ENCODE measurements around the gene LURAP1L.

The LURAP1L gene, protein sequence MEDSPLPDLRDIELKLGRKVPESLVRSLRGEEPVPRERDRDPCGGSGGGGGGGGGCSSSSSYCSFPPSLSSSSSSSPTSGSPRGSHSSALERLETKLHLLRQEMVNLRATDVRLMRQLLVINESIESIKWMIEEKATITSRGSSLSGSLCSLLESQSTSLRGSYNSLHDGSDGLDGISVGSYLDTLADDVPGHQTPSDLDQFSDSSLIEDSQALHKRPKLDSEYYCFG

DNA sequence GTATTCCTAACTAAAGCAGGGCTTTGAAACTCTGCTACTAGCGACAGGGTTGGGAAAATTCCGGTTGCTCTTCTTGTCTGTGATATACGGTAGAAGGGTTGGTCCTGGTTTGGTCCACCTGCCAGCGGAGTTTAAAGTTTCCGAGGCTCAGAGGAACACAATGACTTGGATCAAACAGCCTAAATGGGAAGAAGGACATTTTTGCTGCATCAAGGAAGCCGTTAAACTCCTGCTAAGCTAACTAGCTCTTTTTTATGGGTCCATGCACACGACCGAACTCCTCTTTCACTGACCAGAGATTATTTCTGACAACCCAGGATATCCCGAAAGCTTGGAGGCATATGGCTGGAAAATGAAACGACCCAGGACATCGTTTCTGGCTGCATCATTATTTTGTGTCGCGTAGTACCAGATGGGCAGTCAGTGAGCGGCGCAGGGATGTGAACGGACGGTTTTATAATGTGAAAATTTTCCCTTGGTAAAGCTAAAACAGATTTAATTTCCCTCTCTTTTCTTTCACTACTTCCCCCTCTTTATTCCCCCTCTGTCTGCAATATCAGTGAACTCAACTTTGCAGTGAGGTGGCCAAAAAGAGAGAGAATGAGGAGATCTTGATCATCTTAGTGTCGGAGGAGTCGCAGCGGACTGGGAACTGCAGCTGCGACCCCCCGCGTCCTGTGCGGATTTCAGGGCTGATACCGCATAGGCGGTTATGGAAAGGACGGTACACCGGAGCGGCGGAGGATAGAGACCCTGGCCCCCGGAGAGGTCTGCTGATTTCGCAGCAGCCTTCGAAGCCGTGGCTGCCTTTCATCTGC, at the start of gene LURAP1L:
TSS of gene LURAP1L (plus strand) at position 160 of the 818 bp plus-strand sequence. CDS start 696 bp downstream, outside the sequence.
- peak; percentile 76 for DNase-seq (ENCODE audit: low spot score)

DNA sequence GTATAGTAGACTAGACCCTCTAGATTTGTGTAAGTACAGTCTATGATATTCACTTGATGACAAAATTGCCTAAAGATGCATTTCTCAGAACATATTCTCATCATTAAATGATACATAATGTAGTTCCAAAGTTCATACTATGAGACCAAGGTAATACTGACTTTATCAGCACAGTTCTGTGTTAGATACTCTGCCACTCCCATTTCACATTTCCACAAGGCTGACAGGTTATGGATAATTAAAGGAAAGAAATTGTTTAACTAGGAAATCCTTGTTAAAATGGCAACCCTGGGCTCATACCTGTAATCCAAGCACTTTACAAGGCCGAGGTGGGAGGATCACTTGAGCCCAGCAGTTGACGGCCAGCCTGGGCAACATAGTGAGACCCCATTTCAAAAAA, 48.0 kb upstream of the LURAP1L start:
- no peak for DNase-seq (ENCODE audit: low spot score)

DNA sequence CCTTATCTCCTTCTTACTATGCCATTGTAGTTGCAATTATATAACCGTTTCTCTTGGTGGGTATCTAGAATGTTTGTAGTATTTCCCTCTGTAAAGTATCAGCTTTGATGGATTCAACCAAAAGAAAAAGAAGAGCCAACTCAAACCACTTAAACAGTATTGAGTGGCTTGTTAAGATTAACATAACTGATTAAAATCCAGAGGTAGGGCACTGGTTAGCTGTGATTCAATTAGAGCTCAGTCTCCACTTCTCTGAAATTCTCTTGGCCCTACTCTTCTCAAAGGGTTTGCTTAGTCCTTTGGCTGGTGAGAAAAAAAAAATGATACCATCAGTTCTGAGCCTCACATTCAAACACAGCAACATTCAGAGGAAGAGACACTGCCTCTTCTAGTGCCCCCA, 44.6 kb upstream of the LURAP1L start:
- no peak for DNase-seq (ENCODE audit: low spot score)

DNA sequence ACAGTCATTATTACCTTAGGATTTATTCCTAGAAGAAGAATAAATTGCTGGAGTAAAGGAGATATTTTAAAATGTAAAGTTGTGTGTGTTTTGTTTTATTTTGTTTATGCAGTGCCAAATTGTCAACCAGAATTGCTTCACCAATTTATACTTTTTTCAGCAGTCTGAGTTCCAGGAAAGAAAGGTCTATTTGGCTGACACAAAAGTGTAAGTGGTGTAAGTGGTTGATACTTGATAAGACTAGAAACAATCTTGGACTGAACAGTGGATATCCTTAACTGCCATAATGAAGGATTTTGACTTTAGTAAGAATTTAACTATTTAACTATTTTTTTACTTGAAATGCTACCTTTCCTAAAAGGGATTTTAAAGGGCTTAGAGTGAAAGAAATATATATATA, 43.9 kb upstream of the LURAP1L start:
- DNase-seq (ENCODE audit: low spot score), result no peak

DNA sequence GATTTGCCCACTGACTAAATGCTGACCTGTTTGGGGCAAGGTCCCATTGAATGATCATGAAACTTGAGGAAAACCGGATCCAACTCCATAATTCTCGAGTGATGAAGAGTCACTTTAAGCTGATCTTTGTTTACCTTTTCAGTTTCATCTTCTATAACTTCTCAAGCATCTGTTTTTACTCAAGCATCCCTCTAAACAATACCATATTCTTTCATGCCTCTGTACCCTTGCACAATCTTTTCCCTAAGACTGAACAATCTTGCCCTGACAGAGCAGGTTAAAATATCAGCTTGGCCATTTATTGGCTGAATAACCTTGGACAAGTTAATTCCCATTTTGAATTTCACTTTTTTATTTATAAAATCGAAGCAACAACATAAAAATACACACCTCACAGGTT, 41.8 kb upstream of the LURAP1L start:
- no peak for DNase-seq (ENCODE audit: low spot score)

DNA sequence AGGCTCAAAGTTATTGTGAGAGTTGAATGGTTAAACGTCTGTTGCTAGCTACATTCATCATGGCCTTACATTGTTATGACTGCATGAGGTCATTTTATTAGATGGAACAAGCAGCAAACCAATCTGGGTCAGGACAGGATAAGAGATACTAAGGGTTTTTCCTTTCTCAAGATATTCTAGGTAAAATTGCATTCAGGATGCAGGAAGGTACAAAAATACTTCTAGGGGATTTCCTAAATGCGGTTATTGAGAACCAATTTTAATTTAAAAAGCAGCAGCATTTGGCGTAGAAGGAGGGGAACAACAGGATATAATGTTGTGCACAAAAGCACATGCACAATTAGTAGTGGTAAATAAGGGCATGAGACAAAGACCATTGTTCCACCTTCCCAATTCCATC, 39.2 kb upstream of the LURAP1L start:
- no peak for DNase-seq (ENCODE audit: low spot score)

DNA sequence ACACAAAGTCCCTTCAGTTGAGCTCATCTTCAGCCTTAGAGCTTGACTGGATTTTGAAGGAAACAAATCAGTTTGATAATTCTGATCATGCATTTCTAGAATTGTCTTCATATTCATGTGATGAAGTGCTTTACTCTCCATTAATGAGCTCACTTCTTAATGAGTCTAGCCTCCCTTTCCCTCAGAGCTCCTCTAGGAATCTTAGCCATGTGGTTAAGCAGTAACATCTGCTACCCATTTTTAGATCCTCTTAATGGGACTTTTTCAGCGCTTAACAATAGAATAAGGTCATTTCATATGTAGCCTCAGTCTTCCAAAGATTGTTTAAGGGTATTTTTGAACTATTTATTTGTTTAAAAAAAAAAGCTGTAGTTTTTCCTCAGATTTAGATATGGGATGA, 36.9 kb upstream of the LURAP1L start:
- no peak for DNase-seq (ENCODE audit: low spot score)

DNA sequence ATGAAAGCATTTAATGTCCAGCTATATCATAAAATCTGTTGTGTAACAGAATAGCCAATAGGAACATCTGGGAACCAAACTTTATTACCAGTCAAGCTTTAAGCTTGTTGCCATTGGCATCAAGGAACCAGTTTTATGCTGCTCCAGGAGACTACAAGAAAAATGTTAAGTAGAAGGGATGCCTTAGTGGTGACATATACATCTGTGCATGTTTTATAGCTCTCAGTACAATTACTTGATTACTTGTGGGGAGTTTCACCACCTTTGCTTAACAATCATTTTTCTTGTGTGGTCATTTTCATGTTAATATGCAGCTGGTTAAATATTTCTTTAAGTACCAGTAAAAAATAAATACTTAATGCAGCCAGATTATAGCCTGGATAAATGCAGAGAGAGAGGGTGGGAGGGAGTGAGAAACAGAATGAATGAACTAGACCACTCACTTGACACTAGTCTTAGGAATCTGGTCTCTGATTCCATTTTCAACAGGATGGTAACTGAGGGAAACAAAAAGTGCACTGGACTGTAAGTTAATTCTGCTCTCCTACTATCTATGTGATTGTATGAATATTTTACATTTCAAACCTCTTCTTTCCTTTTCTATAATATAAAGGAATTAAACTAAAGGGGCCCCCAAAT, 35.7 kb upstream of the LURAP1L start:
- DNase-seq (ENCODE audit: low spot score), result no peak

DNA sequence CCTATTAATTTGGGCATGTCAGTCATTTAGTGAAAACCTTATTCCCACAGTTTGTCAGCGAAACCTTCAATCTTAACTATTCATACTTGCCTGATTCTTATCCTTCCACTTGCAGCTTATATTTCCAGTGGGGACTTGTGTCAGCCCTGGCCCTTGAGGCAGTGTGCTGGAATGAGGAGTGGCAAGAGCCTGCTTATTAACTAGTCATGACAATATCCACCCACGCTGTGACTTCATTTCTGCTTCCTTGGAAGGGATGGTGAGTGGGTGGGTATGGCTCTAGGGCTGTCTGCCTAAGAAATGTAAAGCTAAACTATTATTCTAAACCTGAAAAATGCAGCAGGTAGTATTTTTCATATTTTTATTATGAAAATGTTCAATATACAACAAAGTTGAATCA, 34.0 kb upstream of the LURAP1L start:
- DNase-seq (ENCODE audit: low spot score), result no peak

DNA sequence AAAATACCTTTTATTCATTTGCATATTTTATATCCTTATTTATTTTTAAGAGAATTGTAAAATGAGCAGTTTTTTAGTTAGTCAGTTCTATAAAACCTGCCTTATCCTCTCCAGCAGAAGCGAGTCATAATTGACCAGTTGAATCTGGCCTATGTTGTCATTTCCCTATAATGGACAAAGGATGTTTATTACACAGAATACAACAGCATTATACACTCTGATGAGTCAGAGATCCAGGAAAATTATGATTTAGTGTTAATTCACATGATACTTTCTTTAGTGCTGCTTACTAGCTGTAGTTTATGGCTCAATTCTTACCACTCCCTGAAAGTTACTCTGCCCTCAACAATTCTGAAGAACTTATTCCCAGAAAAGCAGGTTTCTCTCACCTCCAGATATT, 26.8 kb upstream of the LURAP1L start:
- peak; percentile 27 for DNase-seq (ENCODE audit: low spot score)

DNA sequence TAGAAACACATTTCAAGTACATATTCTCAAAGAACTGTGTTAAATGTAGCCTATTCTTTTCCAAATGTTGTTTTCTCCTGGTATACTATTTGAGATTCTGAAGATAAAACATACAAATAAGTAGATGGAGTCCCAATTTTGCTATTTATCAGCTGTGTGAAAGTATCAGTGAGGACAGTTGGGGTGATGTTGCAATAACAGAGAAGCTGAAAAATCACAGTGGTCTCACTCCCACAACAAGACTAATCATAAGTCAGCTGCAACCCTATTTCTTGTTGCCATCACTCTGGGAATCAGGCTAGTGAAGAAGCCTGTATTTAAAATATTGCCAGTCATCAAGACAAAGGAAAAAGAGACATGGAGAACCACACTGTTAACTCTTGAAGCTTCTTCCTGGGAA, 25.9 kb upstream of the LURAP1L start:
- no peak for DNase-seq (ENCODE audit: low spot score)

DNA sequence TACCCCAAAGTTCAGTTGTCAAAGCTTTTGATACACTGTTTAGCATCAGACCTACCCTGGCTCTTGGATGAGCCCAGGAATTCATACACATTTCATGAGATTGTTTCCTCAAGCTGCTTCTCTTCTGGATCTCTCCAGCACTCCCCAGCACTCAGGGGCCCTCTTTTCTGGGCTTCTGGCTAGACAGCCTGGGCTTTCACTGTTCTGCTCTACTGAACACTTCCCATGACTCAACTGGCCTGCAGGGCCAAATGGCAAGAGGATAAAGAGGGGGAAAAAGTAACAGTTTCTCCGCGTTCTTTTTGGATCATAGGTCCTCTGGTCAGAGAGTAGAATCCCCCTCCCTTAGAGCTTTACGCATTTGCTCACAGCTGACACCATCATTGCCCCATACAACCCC, 20.9 kb upstream of the LURAP1L start:
- DNase-seq (ENCODE audit: low spot score), result no peak

DNA sequence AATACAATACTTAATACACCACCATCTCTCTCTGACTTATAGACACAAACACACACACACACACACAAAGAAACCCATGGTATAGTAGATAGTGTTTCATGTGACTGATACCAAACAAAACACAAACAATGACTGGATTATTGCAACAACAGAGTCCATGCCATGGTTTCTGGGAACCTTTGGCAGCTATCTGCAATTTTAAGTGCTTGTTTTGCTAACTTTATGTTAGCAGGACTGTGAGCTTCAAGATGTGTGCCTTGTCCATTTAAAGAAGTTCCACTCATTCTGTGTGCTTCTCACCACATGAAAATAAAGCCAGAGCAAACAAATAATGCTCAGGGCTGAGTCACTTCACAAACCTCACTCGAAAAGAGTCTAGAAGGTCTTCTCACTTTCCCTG, 15.1 kb upstream of the LURAP1L start:
- no peak for DNase-seq (ENCODE audit: low spot score)

DNA sequence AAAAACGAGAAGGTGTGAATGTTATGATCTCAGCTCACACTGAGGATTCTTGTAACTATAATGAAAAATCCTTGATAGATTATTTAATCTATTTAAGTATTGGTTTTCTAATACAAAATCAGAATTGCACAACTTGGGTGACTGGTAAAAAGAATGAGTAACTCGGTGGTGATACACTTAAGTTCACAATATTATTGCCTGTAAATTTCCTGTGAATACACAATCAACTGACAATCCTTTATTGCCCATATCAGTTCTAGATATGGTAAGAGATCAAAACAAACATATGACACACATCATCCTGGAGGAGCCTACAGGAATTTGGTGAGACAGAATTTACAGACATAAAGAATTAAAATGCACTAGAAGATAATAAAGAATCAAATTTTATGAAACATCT, 14.1 kb upstream of the LURAP1L start:
- peak; percentile 14 for DNase-seq (ENCODE audit: low spot score)

DNA sequence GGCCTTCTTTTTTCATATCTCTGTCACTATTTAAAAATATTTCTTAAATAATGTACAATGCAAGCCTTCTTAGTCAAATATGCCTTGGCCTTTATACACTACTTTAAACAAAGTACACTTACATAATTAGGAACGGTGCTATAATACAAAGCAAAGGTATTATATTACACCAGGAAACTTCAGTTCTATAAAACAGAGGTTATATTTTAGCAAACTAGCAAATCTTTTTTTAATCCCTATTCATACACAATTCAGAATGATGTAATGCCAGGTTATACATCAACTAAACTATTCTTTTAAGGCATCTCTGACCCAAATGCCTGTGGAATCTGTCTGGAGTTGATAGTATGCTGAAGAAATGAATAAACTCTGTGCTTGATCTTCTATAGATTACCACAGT, 10.7 kb upstream of the LURAP1L start:
- DNase-seq (ENCODE audit: low spot score), result no peak

DNA sequence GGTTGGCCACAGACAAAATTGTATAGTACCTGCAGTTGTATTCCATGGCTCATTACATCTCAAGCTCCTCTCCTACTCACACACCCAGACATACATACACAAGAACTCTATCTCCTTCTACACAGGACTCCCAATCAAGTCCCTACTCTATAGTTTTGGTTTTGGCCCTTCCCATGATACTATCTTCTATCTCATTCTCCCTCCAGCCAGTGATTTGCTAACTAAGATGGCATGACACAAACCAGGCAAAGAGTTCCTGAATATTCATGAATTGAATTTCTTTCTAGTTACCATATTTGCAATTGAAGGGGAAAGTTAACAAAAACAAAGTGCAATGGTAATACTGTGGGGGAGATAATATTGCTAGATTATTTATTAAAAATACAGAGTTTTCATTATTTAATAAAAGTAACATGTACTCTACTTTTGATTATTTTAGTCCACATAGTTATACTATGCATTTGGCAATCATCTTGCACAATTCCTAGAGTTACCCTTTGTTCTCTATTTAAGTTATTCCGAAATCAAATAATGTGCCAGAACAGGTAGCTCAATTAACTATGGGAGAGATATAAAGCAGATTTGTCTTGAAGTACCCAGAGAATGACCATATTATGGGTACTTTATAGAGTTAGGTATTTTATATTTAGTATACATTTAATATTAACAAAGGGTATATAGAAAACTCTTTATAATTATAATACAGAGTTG, 9.6 kb upstream of the LURAP1L start:
- no peak for DNase-seq (ENCODE audit: low spot score)

DNA sequence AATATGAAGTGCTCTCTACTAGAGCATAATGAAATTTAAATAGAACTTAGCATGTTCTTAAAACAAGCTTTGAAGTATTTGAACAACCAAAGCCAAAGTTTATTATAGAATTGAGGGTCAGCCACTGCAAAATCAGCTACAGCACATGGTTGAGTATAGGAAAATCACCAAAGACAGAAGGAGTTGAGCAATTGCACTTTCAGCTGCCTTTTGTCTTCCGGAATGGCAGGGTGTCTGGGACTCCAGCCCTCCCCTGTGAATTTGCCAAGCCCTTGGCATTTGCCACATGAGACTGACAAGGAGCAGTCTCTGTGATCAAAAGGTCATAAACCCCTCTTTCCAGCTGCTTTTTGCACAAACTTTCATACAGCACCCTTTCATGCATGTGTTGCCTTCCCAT, 8.5 kb upstream of the LURAP1L start:
- DNase-seq (ENCODE audit: low spot score), result no peak

DNA sequence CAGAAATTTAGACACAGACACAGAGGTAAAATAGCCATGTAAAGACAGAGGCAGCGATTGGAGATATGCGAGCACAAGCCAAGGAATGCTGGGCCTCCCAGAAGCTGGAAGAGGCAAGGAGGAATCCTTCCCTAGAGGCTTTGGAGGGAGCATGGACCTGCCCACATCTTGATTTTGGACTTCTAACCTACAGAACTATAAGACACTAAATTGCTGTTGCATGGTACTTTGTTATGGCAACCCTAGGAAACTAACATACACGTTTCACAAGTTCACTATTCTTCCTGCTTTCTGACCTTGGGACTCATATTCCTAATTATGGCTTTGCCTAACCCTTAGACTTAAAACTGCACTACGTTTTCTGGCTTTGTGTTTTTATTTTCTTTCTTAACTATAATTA, 4.6 kb upstream of the LURAP1L start:
- no peak for DNase-seq (ENCODE audit: low spot score)

DNA sequence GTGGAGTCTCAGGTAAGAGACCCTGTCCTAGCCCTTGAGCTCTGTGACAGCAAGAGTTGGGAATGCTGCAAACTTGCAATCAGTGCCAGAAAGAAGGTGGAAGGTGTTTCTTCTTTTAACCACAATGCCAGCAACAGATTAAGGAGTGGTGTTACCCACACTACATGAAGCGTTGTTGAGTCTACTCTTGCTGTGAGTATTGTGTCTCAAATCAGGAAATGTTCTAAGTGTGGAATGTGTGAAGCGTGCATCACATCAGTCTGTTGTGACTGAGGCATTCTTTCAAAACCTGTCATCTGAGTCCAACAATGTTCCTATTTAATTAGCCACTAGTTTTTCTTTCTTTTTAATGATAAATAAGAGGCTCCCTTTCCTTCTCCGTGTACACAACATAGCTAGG, 2.9 kb upstream of the LURAP1L start:
- DNase-seq (ENCODE audit: low spot score), result no peak

DNA sequence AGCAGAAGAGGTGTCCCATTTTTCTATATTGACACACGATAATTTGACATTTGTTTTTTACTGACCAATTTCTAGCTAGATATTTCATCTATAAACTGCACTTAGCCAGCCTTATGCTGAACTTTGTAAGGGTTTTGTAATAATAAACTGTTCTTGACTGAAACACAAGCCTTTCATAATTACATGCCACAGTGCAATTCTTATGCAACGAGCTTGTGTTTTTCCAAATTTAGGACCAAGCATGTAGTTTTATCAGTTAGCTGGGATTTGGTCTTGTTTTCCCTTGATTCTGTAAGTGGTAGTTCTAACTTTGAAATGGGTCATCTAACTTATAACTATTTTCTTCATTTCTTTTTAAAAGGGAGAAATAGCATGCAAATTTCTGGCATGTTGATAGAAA, 1.3 kb upstream of the LURAP1L start:
- no peak for DNase-seq (ENCODE audit: low spot score)

DNA sequence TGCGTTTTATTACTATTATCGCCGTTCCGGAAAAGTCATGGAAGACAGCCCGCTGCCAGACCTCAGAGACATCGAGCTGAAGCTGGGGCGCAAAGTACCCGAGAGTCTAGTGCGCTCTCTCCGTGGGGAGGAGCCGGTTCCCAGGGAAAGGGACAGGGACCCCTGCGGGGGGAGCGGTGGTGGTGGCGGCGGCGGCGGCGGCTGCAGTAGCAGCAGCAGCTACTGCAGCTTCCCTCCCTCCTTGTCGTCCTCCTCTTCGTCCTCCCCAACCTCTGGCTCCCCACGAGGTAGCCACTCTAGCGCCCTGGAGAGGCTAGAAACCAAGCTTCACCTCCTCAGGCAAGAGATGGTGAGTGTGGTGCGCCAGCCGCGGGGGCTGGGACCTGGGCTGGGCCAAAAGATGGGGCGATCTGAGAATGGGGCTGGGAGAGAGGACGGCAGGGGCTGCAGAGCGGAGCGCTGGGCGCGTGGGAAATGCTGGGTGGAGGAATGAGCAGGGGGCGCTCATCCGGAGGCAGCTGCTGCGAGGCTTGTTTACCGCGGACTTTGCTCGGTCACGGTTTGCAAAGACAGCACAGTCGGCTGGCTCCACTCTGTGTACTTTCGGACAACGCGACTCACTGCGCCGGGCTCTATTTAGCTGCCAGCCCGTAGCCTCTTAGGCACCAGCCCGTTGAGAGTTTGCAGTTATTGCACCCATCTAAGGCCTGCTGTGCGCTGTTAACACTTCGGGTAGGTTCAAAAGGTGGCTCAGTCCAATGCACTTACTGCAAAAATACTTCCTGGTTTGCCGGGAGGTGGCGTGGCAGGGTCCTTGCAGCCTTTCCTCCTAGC, 1.1 kb downstream of the LURAP1L start:
- peak; percentile 80 for DNase-seq (ENCODE audit: low spot score)
